GM12873 (cell line): ENCODE measurements around the gene RBMS1.

Source experiments
- CTCF ChIP-seq: IDR thresholded peaks from 2 replicates; pipeline ENCODE4 v1.5.1; 2012; ENCODE audit warnings: low read depth, mild to moderate bottlenecking, moderate library complexity, low read length, control low read depth; ENCODE audit not compliant: insufficient read depth; ENCODE audit errors: missing control alignments

RBMS1 gene

GRCh38 chr2:160300203-160300602, 193.4 kb downstream of the RBMS1 start:
- TF ChIP-seq CTCF = no peak

GRCh38 chr2:160299540-160299939, 194.1 kb downstream of the RBMS1 start:
- TF ChIP-seq CTCF = no peak

- no peak for TF ChIP-seq CTCF
These were observed 194.6 kb downstream of the RBMS1 start for GRCh38 chr2:160298960-160299359.

GRCh38 chr2:160295519-160296207, 197.9 kb downstream of the RBMS1 start:
- TF ChIP-seq CTCF = no peak

GRCh38 chr2:160294889-160295288, 198.7 kb downstream of the RBMS1 start:
- TF ChIP-seq CTCF = no peak

GRCh38 chr2:160294339-160294803, 199.2 kb downstream of the RBMS1 start:
- no peak for TF ChIP-seq CTCF

GRCh38 chr2:160293391-160294091, 200.1 kb downstream of the RBMS1 start:
- no peak for TF ChIP-seq CTCF
